HCT116 (cell line): Measurements from ENCODE around the gene WDR59. TPM values are rescaled to one million over a fixed set of nuclear protein-coding genes. Genes with fewer than 3 reads are reported as not detected.

Source experiments
- ATAC-seq: fragments of 200-7000 bp; cut with Tn5 transposase; 2 replicates; pipeline ENCODE4 v1.9.1; 2020; ENCODE audit warnings: mild to moderate bottlenecking, moderate library complexity
- BruUV-seq: library from RNA; stranded (reverse); fragments of 400-500 nt; replicated peaks from 2 replicates; lab custom pipeline; 2021; lab: Mats Ljungman, UMichigan
- CTCF ChIA-PET: fragments of 300-600 bp; sonication (Branson Sonifier 250); formaldehyde crosslinking; loops from one replicate; lab custom pipeline; 2021; ENCODE audit warnings: antibody characterized with exemption; lab: Charles Lee
- POLR2A ChIA-PET: fragments of 300-600, 350-600 bp; sonication (Branson Sonifier 250); formaldehyde crosslinking; loops from one replicate; lab custom pipeline; 2021; ENCODE audit warnings: antibody characterized with exemption; lab: Charles Lee
- RAD21 ChIA-PET, 2 experiments: fragments of 300-600 bp; sonication (Branson Sonifier 250); formaldehyde crosslinking; loops; one replicate each; lab custom pipeline; 2023; ENCODE audit warnings: low total read pairs in 2 of 2; ENCODE audit not compliant: uncharacterized antibody in 2 of 2, unreplicated experiment in 2 of 2, low non-redundant PET in 1 of 2; lab: Charles Lee
- DNase-seq: peaks from one replicate; pipeline ENCODE4 v3.0.0-alpha.2; 2010; ENCODE audit warnings: low read depth, low spot score
- H2AFZ ChIP-seq: fragments of 200-600 bp; shearing (Covaris generic), sonication (generic); 2 replicates; pipeline ENCODE4 v1.6.1; 2017; ENCODE audit warnings: low read depth, mixed run types, mixed read lengths, antibody characterized with exemption, low read length; ENCODE audit not compliant: poor library complexity, severe bottlenecking
- H3K27ac ChIP-seq: 2 replicates; pipeline ENCODE4 v1.5.1; 2012; ENCODE audit warnings: low read depth, low read length
- H3K27me3 ChIP-seq: fragments of 200-600 bp; sonication (generic); 2 replicates; pipeline ENCODE4 v1.6.1; 2016; ENCODE audit warnings: mixed run types, low read length, mixed read lengths; ENCODE audit not compliant: insufficient read depth
- H3K36me3 ChIP-seq, 2 experiments: fragments of 200-500 bp in 1 of 2; fragments of 200-600 bp in 1 of 2; sonication (Bioruptor generic) in 1 of 2; sonication (generic) in 1 of 2; 2 replicates each; pipeline versions ENCODE4 v1.5.1 to v1.6.1; 2014 to 2016; ENCODE audit warnings: low read length in 2 of 2, inconsistent platforms in 1 of 2, mixed read lengths in 1 of 2, mixed run types in 1 of 2; ENCODE audit not compliant: insufficient read depth in 2 of 2, control insufficient read depth in 1 of 2
- H3K4me1 ChIP-seq, 2 experiments: fragments of 200-600 bp in 1 of 2; sonication (generic) in 1 of 2; 2 replicates each; pipeline versions ENCODE4 v1.5.1 to v1.6.1; 2012 to 2017; ENCODE audit warnings: low read length in 2 of 2, inconsistent platforms in 1 of 2, mild to moderate bottlenecking in 1 of 2, mixed read lengths in 1 of 2, mixed run types in 1 of 2, moderate library complexity in 1 of 2; ENCODE audit not compliant: insufficient read depth in 2 of 2, control insufficient read depth in 1 of 2
- H3K4me2 ChIP-seq: fragments of 200-600 bp; sonication (generic); 2 replicates; pipeline ENCODE4 v1.6.1; 2017; ENCODE audit warnings: mixed run types, low read length, mixed read lengths
- H3K4me3 ChIP-seq, 2 experiments: fragments of 200-600 bp in 1 of 2; sonication (generic) in 1 of 2; replicated peaks in 1 of 2; 2 replicates each; pipeline ENCODE4 v1.5.1; 2011 to 2016; ENCODE audit warnings: low read length in 2 of 2, control low read depth in 1 of 2, low read depth in 1 of 2, mild to moderate bottlenecking in 1 of 2, mixed read lengths in 1 of 2, mixed run types in 1 of 2
- H3K79me2 ChIP-seq: fragments of 200-600 bp; sonication (generic); 2 replicates; pipeline ENCODE4 v1.6.1; 2017; ENCODE audit warnings: mild to moderate bottlenecking, mixed run types, low read length, moderate library complexity, mixed read lengths; ENCODE audit not compliant: insufficient read depth
- H3K9ac ChIP-seq: fragments of 200-600 bp; sonication (generic); 2 replicates; pipeline ENCODE4 v1.6.1; 2016; ENCODE audit warnings: low read length, mixed read lengths
- H3K9me2 ChIP-seq: fragments of 200-600 bp; sonication (generic), shearing (Covaris generic); 2 replicates; pipeline ENCODE4 v1.6.1; 2017; ENCODE audit warnings: mixed run types, mild to moderate bottlenecking, moderate library complexity; ENCODE audit not compliant: insufficient read depth
- H3K9me3 ChIP-seq, 2 experiments: fragments of 200-500 bp in 1 of 2; fragments of 200-600 bp in 1 of 2; sonication (Bioruptor generic) in 1 of 2; sonication (generic) in 1 of 2; 2 replicates each; pipeline ENCODE4 v1.6.1; 2014 to 2017; ENCODE audit warnings: low read length in 2 of 2, mixed read lengths in 2 of 2, inconsistent platforms in 1 of 2, low read depth in 1 of 2, mild to moderate bottlenecking in 1 of 2, mixed run types in 1 of 2, moderate library complexity in 1 of 2; ENCODE audit not compliant: control insufficient read depth in 1 of 2, insufficient read depth in 1 of 2
- H4K20me1 ChIP-seq: fragments of 200-600 bp; sonication (generic), shearing (Covaris generic); 2 replicates; pipeline ENCODE4 v1.6.1; 2017; ENCODE audit warnings: mixed run types, mild to moderate bottlenecking, moderate library complexity; ENCODE audit not compliant: insufficient read depth
- ATF3 ChIP-seq: IDR thresholded peaks from 2 replicates; pipeline ENCODE4 v1.6.1; 2012
- CTCF ChIP-seq, 3 experiments: fragments of 200-600 bp in 1 of 3; sonication (generic) in 1 of 3; IDR thresholded peaks in 2 of 3; conservative IDR thresholded peaks in 1 of 3; 2 replicates each; pipeline ENCODE4 v1.5.1; 2012 to 2017; ENCODE audit warnings: low read depth in 2 of 3, low read length in 2 of 3, antibody characterized with exemption in 1 of 3, borderline replicate concordance in 1 of 3, control low read depth in 1 of 3, mild to moderate bottlenecking in 1 of 3, mixed read lengths in 1 of 3, mixed run types in 1 of 3, moderate library complexity in 1 of 3; ENCODE audit not compliant: insufficient read depth in 1 of 3
- EGR1 ChIP-seq: IDR thresholded peaks from 2 replicates; pipeline ENCODE4 v1.6.1; 2012; ENCODE audit warnings: low read depth
- EZH2 ChIP-seq: fragments of 200-600 bp; sonication (generic); IDR thresholded peaks from 2 replicates; pipeline ENCODE4 v1.6.1; 2017; ENCODE audit warnings: antibody characterized with exemption, mixed run types
- EZH2phosphoT487 ChIP-seq: fragments of 200-600 bp; IDR thresholded peaks from 2 replicates; pipeline ENCODE4 v1.6.1; 2018; ENCODE audit warnings: antibody characterized with exemption, borderline replicate concordance
- FOSL1 ChIP-seq: IDR thresholded peaks from 2 replicates; pipeline ENCODE4 v1.6.1; 2012; ENCODE audit warnings: low read depth
- POLR2A ChIP-seq: IDR thresholded peaks from 2 replicates; pipeline ENCODE4 v1.7.0; 2011; ENCODE audit warnings: borderline replicate concordance; ENCODE audit not compliant: insufficient read depth, insufficient read length; ENCODE audit errors: extremely low read depth
- POLR2AphosphoS5 ChIP-seq: IDR thresholded peaks from 2 replicates; pipeline ENCODE4 v1.6.1; 2011; ENCODE audit warnings: mild to moderate bottlenecking, low read depth, low read length, moderate library complexity
- REST ChIP-seq: IDR thresholded peaks from 2 replicates; pipeline ENCODE4 v1.6.1; 2012; ENCODE audit warnings: low read depth
- SRF ChIP-seq: IDR thresholded peaks from 2 replicates; pipeline ENCODE4 v1.6.1; 2012; ENCODE audit warnings: low read depth
- TCF7L2 ChIP-seq: IDR thresholded peaks from 2 replicates; pipeline ENCODE4 v1.7.0; 2011; ENCODE audit warnings: borderline replicate concordance, inconsistent platforms; ENCODE audit not compliant: insufficient read depth, insufficient read length; ENCODE audit errors: extremely low read depth
- YY1 ChIP-seq: IDR thresholded peaks from 2 replicates; pipeline ENCODE4 v1.6.1; 2011; ENCODE audit warnings: low read length, low read depth, moderate library complexity, mild to moderate bottlenecking; ENCODE audit not compliant: insufficient replicate concordance; ENCODE audit errors: extremely low read depth
- ZFX ChIP-seq: fragments of 450-650 bp; IDR thresholded peaks from 2 replicates; pipeline ENCODE4 v1.6.1; 2017
- ZNF274 ChIP-seq: fragments of 200-500 bp; sonication (Bioruptor generic); IDR thresholded peaks from 2 replicates; pipeline ENCODE4 v1.6.1; 2014; ENCODE audit warnings: mild to moderate bottlenecking, low read depth, low read length, inconsistent platforms
- intact Hi-C: fragments of 100-400 bp; cut with micrococcal nuclease; formaldehyde crosslinking; loops from 2 replicates; pipeline ENCODE4 v1.10.0; 2022
- total RNA-seq: library from RNA; stranded (reverse); gene quantifications from one replicate; pipeline ENCODE4 v1.2.1, GENCODE V29; 2021; ENCODE audit not compliant: unreplicated experiment

Gene WDR59
- total RNA-seq, 1 experiment from 2014 or later: 96.9 TPM

GRCh38 chr16:74901606-74902005 lies 83.3 kb downstream of the WDR59 start:
- no peak for DNase-seq
- H3K4me2 ChIP-seq: no peak overlapping the region
- H3K27ac ChIP-seq: no peak overlapping the region
- no peak for ATAC-seq
- peaks cover 11 to 14% of the 10 kb centered on the region in 2 experiments for H3K4me1 ChIP-seq
- H3K9ac ChIP-seq: no peak overlapping the region
- no TSS peak for BruUV-seq
- H2AFZ ChIP-seq: no peak overlapping the region
- ChIA-PET POLR2A (no interaction called here), RAD21 (no interaction called here), CTCF (no interaction called here)
- intact Hi-C loops: no loop called here
- H3K27me3 ChIP-seq: no peaks in the 10 kb centered on the region
- H3K79me2 ChIP-seq: no peaks in the 10 kb centered on the region
- TF ChIP-seq SRF (no peak), ZFX (no peak), TCF7L2 (no peak), POLR2AphosphoS5 (no peak), FOSL1 (no peak), YY1 (no peak), EGR1 (no peak), EZH2 (no peak), EZH2phosphoT487 (no peak), ZNF274 (no peak), ATF3 (no peak)
- H3K36me3 ChIP-seq: peaks cover 6 to 10% of the 10 kb centered on the region in 2 experiments; a peak in 3 of 4 replicates
- no peak overlapping the region for H3K4me3 ChIP-seq
- H3K9me2 ChIP-seq: no peaks in the 10 kb centered on the region
- no peaks in the 10 kb centered on the region for H3K9me3 ChIP-seq
- H4K20me1 ChIP-seq: no peaks in the 10 kb centered on the region

- Histone ChIP-seq H3K4me2 (no peak overlapping the region), H3K9ac (no peak overlapping the region), H2AFZ (no peak overlapping the region), H3K27ac (no peak overlapping the region), H3K4me3 (no peak overlapping the region), H4K20me1 (no peaks in the 10 kb centered on the region), H3K9me3 (no peaks in the 10 kb centered on the region), H3K36me3 (peaks cover 6 to 10% of the 10 kb centered on the region in 2 experiments; a peak in 3 of 4 replicates), H3K9me2 (no peaks in the 10 kb centered on the region), H3K4me1 (peaks cover 11 to 30% of the 10 kb centered on the region in 2 experiments), H3K27me3 (no peaks in the 10 kb centered on the region), H3K79me2 (no peaks in the 10 kb centered on the region)
- intact Hi-C loops: no loop called here
- DNase-seq (no peak), ATAC-seq (no peak)
- ChIA-PET POLR2A (no interaction called here), CTCF (no interaction called here), RAD21 (no interaction called here)
- BruUV-seq: no TSS peak
- no peak for TF ChIP-seq CTCF (IDR thresholded peaks at IDR 0.05 in 2 of 3, conservative IDR thresholded peaks at IDR 0.05 in 1 of 3; ENCODE audit: borderline replicate concordance in 1 of 3, insufficient read depth in 1 of 3, low read depth in 2 of 3, low read length in 2 of 3)
- no peak for TF ChIP-seq REST
- no peak for TF ChIP-seq EGR1
- TF ChIP-seq ATF3: no peak
- no peak for TF ChIP-seq TCF7L2
- no peak for TF ChIP-seq SRF
- TF ChIP-seq POLR2A: no peak
- no peak for TF ChIP-seq EZH2phosphoT487
- no peak for TF ChIP-seq YY1
Measured at GRCh38 chr16:74899816-74900215, 85.1 kb downstream of the WDR59 start.
